GM11168 (cell line): ENCODE measurements around the gene SEC23IP.

Source experiments
- in situ Hi-C: fragments of 300-500 bp; cut with MboI; formaldehyde crosslinking; loops from one replicate; pipeline ENCODE4 v1.12.0; 2022; ENCODE audit warnings: low sequenced_read_pairs; ENCODE audit not compliant: unreplicated experiment

SEC23IP gene

GRCh38 chr10:119892188-119893065 is at the start of gene SEC23IP:
Gene SEC23IP (plus strand): TSS chr10:119892730. CDS start chr10:119892783, 53 bp downstream.
- in situ Hi-C loops: no loop called here

GRCh38 chr10:119845656-119846055 is 46.9 kb upstream of the SEC23IP start:
- in situ Hi-C loops: no loop called here

GRCh38 chr10:119849031-119849789 is 43.3 kb upstream of the SEC23IP start:
- in situ Hi-C loops: no loop called here

- in situ Hi-C loops: loop anchor here (10.0 kb wide), 1 partner anchor 95 kb away; no protein-coding TSS in a partner anchor
These were observed 42.6 kb upstream of the SEC23IP start for GRCh38 chr10:119849944-119850343.

- in situ Hi-C loops: loop anchor here (10.0 kb wide), 1 partner anchor 97 kb away; no protein-coding TSS in a partner anchor
These were observed 40.3 kb upstream of the SEC23IP start for GRCh38 chr10:119852277-119852676.

GRCh38 chr10:119852822-119853221 is 39.7 kb upstream of the SEC23IP start:
- in situ Hi-C loops: loop anchor here (10.0 kb wide), 1 partner anchor 98 kb away; no protein-coding TSS in a partner anchor

GRCh38 chr10:119853574-119853973 is 39.0 kb upstream of the SEC23IP start:
- in situ Hi-C loops: loop anchor here (10.0 kb wide), 1 partner anchor 99 kb away; no protein-coding TSS in a partner anchor

GRCh38 chr10:119858063-119858462 is 34.5 kb upstream of the SEC23IP start:
- in situ Hi-C loops: loop anchor here (10.0 kb wide), 1 partner anchor 103 kb away; no protein-coding TSS in a partner anchor

GRCh38 chr10:119859420-119860258 is 32.9 kb upstream of the SEC23IP start:
- in situ Hi-C loops: loop anchor here (10.0 kb wide), 2 partner anchors 105 to 175 kb away; no protein-coding TSS in a partner anchor

- in situ Hi-C loops: loop anchor here (10.0 kb wide), 1 partner anchor 176 kb away; no protein-coding TSS in a partner anchor
These were observed 31.5 kb upstream of the SEC23IP start for GRCh38 chr10:119860866-119861607.

- in situ Hi-C loops: loop anchor here (10.0 kb wide), 1 partner anchor 178 kb away; no protein-coding TSS in a partner anchor
These were observed 30.0 kb upstream of the SEC23IP start for GRCh38 chr10:119862524-119862923.

GRCh38 chr10:119863951-119864565 is 28.5 kb upstream of the SEC23IP start:
- in situ Hi-C loops: loop anchor here (10.0 kb wide), 1 partner anchor 179 kb away; no protein-coding TSS in a partner anchor

- in situ Hi-C loops: loop anchor here (10.0 kb wide), 1 partner anchor 181 kb away; no protein-coding TSS in a partner anchor
These were observed 26.8 kb upstream of the SEC23IP start for GRCh38 chr10:119865699-119866240.

- in situ Hi-C loops: loop anchor here (10.0 kb wide), 1 partner anchor 183 kb away; no protein-coding TSS in a partner anchor
These were observed 25.2 kb upstream of the SEC23IP start for GRCh38 chr10:119867317-119867716.

- in situ Hi-C loops: loop anchor here (10.0 kb wide), 1 partner anchor 185 kb away; no protein-coding TSS in a partner anchor
These were observed 23.1 kb upstream of the SEC23IP start for GRCh38 chr10:119869398-119869797.

GRCh38 chr10:119871881-119872609 is 20.5 kb upstream of the SEC23IP start:
- in situ Hi-C loops: no loop called here

- in situ Hi-C loops: no loop called here
These were observed 20.0 kb upstream of the SEC23IP start, which contains the start of gene MCMBP for GRCh38 chr10:119872610-119872859. Gene MCMBP (minus strand): TSS chr10:119872843. CDS start chr10:119872584, 259 bp downstream.
